IPS-11a (cell line): ENCODE data around the gene EEA1.

Source experiments
- H3K4me3 ChIP-seq: one replicate; pipeline ENCODE4 v1.5.1; 2013; ENCODE audit warnings: low read depth, low read length, control low read depth

EEA1 gene

DNA sequence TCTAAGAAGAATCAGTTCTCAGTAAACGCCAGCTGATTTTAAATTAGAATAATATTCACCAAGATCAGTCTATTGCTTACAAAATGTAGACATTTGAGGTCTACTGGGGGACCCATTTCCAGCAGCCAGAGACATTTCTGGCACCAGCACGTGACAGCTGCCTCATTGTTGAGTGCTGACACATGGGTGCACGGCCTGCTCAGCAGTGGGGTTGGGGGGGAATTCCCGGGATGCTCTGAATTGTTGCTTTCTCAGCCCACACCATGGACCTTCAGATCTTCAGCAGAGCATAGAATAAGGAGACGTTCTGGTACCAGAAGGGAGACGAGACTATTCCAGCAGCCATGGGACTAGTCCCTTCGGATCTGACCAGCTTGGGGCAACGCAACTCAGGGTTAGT is 208.0 kb downstream of the EEA1 start:
- no peak overlapping the region for H3K4me3 ChIP-seq
